Coronary artery (tissue), 2 donors: ENCODE data around the gene PHOX2B.

Experiments
- DNase-seq: peaks from one replicate; pipeline ENCODE4 v3.0.0-alpha.2; 2017; ENCODE audit warnings: low spot score
- H3K27ac ChIP-seq, 2 donors: fragments of 200-600 bp; sonication (generic); one replicate each; pipeline ENCODE4 v1.5.1; 2016 to 2019
- H3K4me3 ChIP-seq: fragments of 200-600 bp; sonication (generic); 2 replicates; pipeline ENCODE4 v1.5.1; 2016; ENCODE audit warnings: mild to moderate bottlenecking, moderate library complexity
- CTCF ChIP-seq: fragments of 200-600 bp; sonication (generic); IDR thresholded peaks from one replicate; pipeline ENCODE4 v1.5.1; 2019; ENCODE audit warnings: antibody characterized with exemption

The PHOX2B gene

GRCh38 chr4:41748571-41749475 lies at the start of gene PHOX2B:
TSS of gene PHOX2B (minus strand) at chr4:41748725. CDS start at chr4:41748610, 115 bp downstream.
- no peak for TF ChIP-seq CTCF
- DNase-seq: no peak
- Histone ChIP-seq H3K4me3 (peak within 1 kb of the TSS; percentile 44), H3K27ac (no peak within 1 kb of the TSS)

- Histone ChIP-seq H3K4me3 (no peak overlapping the region), H3K27ac (no peak overlapping the region)
- TF ChIP-seq CTCF: no peak
- DNase-seq: no peak
Observed at GRCh38 chr4:41797260-41797659, 48.7 kb upstream of the PHOX2B start.

- DNase-seq: no peak
- Histone ChIP-seq H3K4me3 (no peak overlapping the region), H3K27ac (no peak overlapping the region)
- no peak for TF ChIP-seq CTCF
Observed at GRCh38 chr4:41796545-41797210, 48.2 kb upstream of the PHOX2B start.

- no peak for TF ChIP-seq CTCF
- Histone ChIP-seq H3K27ac (no peak overlapping the region), H3K4me3 (no peak overlapping the region)
- DNase-seq: no peak
Observed at GRCh38 chr4:41795796-41796385, 47.4 kb upstream of the PHOX2B start.

- TF ChIP-seq CTCF: no peak
- DNase-seq: no peak
- Histone ChIP-seq H3K27ac (no peak overlapping the region), H3K4me3 (no peak overlapping the region)
Observed at GRCh38 chr4:41792166-41792565, 43.6 kb upstream of the PHOX2B start.

- Histone ChIP-seq H3K4me3 (no peak overlapping the region), H3K27ac (no peak overlapping the region)
- no peak for DNase-seq
- TF ChIP-seq CTCF: no peak
Observed at GRCh38 chr4:41791557-41791956, 43.0 kb upstream of the PHOX2B start.
